HEK293 (cell line): ENCODE results near the gene ITIH5.

Experiments used
- CTCF ChIA-PET: fragments of 350-600 bp; formaldehyde crosslinking; extraction: SDS; loops from one replicate; lab custom pipeline; 2021; ENCODE audit warnings: antibody characterized with exemption; lab: Yijun Ruan, JAX
- POLR2A ChIA-PET: fragments of 300-600 bp; formaldehyde crosslinking; extraction: SDS; loops from one replicate; lab custom pipeline; 2020; ENCODE audit warnings: antibody characterized with exemption, inconsistent platforms; lab: Yijun Ruan, JAX
- H3K27ac ChIP-seq: fragments of 200-500 bp; sonication (Bioruptor generic); 2 replicates; pipeline ENCODE4 v1.5.1; 2014; ENCODE audit warnings: low read depth, low read length, control low read depth, inconsistent platforms; ENCODE audit errors: extremely low read depth
- H3K36me3 ChIP-seq, 2 experiments: fragments of 200-500 bp in 1 of 2; sonication (Bioruptor generic) in 1 of 2; 1 replicate in 1 of 2; 2 replicates in 1 of 2; pipeline ENCODE4 v1.5.1; 2014 to 2017; ENCODE audit warnings: inconsistent platforms in 2 of 2, low read length in 2 of 2; ENCODE audit not compliant: control insufficient read depth in 2 of 2, insufficient read depth in 1 of 2
- H3K4me1 ChIP-seq: fragments of 200-500 bp; sonication (Bioruptor generic); 2 replicates; pipeline ENCODE4 v1.5.1; 2014; ENCODE audit warnings: mild to moderate bottlenecking, low read length, inconsistent platforms; ENCODE audit not compliant: control insufficient read depth, insufficient read depth
- H3K4me3 ChIP-seq: 2 replicates; pipeline ENCODE4 v1.5.1; 2011; ENCODE audit warnings: low read depth, mild to moderate bottlenecking, control low read depth, low read length, moderate library complexity
- H3K9me3 ChIP-seq: fragments of 200-500 bp; sonication (Bioruptor generic); 2 replicates; pipeline ENCODE4 v1.5.1; 2014; ENCODE audit warnings: low read depth, low read length, inconsistent platforms; ENCODE audit not compliant: control insufficient read depth, insufficient read depth
- GFI1B ChIP-seq: fragments of 450-650 bp; formaldehyde crosslinking; IDR thresholded peaks from 2 replicates; pipeline ENCODE4 v1.5.1; 2016; ENCODE audit warnings: missing biosample characterization, missing genetic modification characterization
- KLF9 ChIP-seq: fragments of 450-650 bp; formaldehyde crosslinking; IDR thresholded peaks from 2 replicates; pipeline ENCODE4 v1.5.1; 2016; ENCODE audit warnings: missing biosample characterization, missing genetic modification characterization, low read depth
- MYNN ChIP-seq: fragments of 450-650 bp; formaldehyde crosslinking; IDR thresholded peaks from 2 replicates; pipeline ENCODE4 v1.5.1; 2016; ENCODE audit warnings: missing biosample characterization, missing genetic modification characterization, borderline replicate concordance
- OSR2 ChIP-seq: fragments of 450-650 bp; formaldehyde crosslinking; IDR thresholded peaks from 2 replicates; pipeline ENCODE4 v1.5.1; 2016; ENCODE audit warnings: missing biosample characterization, missing genetic modification characterization
- SP7 ChIP-seq: fragments of 450-650 bp; formaldehyde crosslinking; IDR thresholded peaks from 2 replicates; pipeline ENCODE4 v1.5.1; 2016; ENCODE audit warnings: missing biosample characterization, missing genetic modification characterization
- TCF7L2 ChIP-seq: IDR thresholded peaks from 2 replicates; pipeline ENCODE4 v1.6.1; 2011; ENCODE audit warnings: low read depth, mild to moderate bottlenecking, inconsistent platforms, low read length, moderate library complexity, borderline replicate concordance
- TRIM28 ChIP-seq: IDR thresholded peaks from 2 replicates; pipeline ENCODE4 v1.6.1; 2011; ENCODE audit warnings: low read length, control low read depth, borderline replicate concordance
- YY2 ChIP-seq: fragments of 450-650 bp; formaldehyde crosslinking; IDR thresholded peaks from 2 replicates; pipeline ENCODE4 v1.5.1; 2016; ENCODE audit warnings: missing biosample characterization, missing genetic modification characterization
- ZBTB11 ChIP-seq: fragments of 450-650 bp; formaldehyde crosslinking; conservative IDR thresholded peaks from 2 replicates; pipeline ENCODE4 v1.5.1; 2016; ENCODE audit warnings: low read depth, missing biosample characterization, missing genetic modification characterization
- ZIC2 ChIP-seq: fragments of 450-650 bp; formaldehyde crosslinking; IDR thresholded peaks from 2 replicates; pipeline ENCODE4 v1.5.1; 2016; ENCODE audit warnings: missing biosample characterization, missing genetic modification characterization
- ZNF10 ChIP-seq: fragments of 450-650 bp; formaldehyde crosslinking; IDR thresholded peaks from 2 replicates; pipeline ENCODE4 v1.5.1; 2017; ENCODE audit warnings: missing biosample characterization, missing genetic modification characterization
- ZNF169 ChIP-seq: fragments of 450-650 bp; formaldehyde crosslinking; IDR thresholded peaks from 2 replicates; pipeline ENCODE4 v1.5.1; 2016; ENCODE audit warnings: missing biosample characterization, missing genetic modification characterization
- ZNF223 ChIP-seq: fragments of 450-650 bp; formaldehyde crosslinking; IDR thresholded peaks from 2 replicates; pipeline ENCODE4 v1.5.1; 2016; ENCODE audit warnings: missing biosample characterization, missing genetic modification characterization
- ZNF24 ChIP-seq: fragments of 450-650 bp; formaldehyde crosslinking; IDR thresholded peaks from 2 replicates; pipeline ENCODE4 v1.5.1; 2016; ENCODE audit warnings: missing biosample characterization, missing genetic modification characterization
- ZNF335 ChIP-seq: fragments of 450-650 bp; formaldehyde crosslinking; conservative IDR thresholded peaks from 2 replicates; pipeline ENCODE4 v1.5.1; 2016; ENCODE audit warnings: missing biosample characterization, missing genetic modification characterization
- ZNF366 ChIP-seq: fragments of 450-650 bp; formaldehyde crosslinking; conservative IDR thresholded peaks from 2 replicates; pipeline ENCODE4 v1.5.1; 2016; ENCODE audit warnings: missing biosample characterization, missing genetic modification characterization
- ZNF37A ChIP-seq: fragments of 450-650 bp; IDR thresholded peaks from 2 replicates; pipeline ENCODE4 v1.5.1; 2018; ENCODE audit warnings: missing biosample characterization, missing genetic modification characterization
- ZNF416 ChIP-seq: fragments of 450-650 bp; formaldehyde crosslinking; IDR thresholded peaks from 2 replicates; pipeline ENCODE4 v1.5.1; 2016; ENCODE audit warnings: missing biosample characterization, missing genetic modification characterization
- ZNF521 ChIP-seq: fragments of 450-650 bp; formaldehyde crosslinking; IDR thresholded peaks from 2 replicates; pipeline ENCODE4 v1.5.1; 2017; ENCODE audit warnings: missing biosample characterization, mild to moderate bottlenecking, missing genetic modification characterization
- ZNF529 ChIP-seq: fragments of 450-650 bp; formaldehyde crosslinking; IDR thresholded peaks from 2 replicates; pipeline ENCODE4 v1.5.1; 2017; ENCODE audit warnings: missing genetic modification characterization, missing biosample characterization; ENCODE audit not compliant: insufficient replicate concordance
- ZNF610 ChIP-seq: fragments of 450-650 bp; formaldehyde crosslinking; IDR thresholded peaks from 2 replicates; pipeline ENCODE4 v1.5.1; 2016; ENCODE audit warnings: missing biosample characterization, missing genetic modification characterization, borderline replicate concordance
- ZNF624 ChIP-seq: fragments of 450-650 bp; formaldehyde crosslinking; IDR thresholded peaks from 2 replicates; pipeline ENCODE4 v1.5.1; 2017; ENCODE audit warnings: missing biosample characterization, missing genetic modification characterization
- ZNF626 ChIP-seq: fragments of 450-650 bp; sonication (Bioruptor Pico); formaldehyde crosslinking; IDR thresholded peaks from 2 replicates; pipeline ENCODE4 v1.5.1; 2018; ENCODE audit warnings: missing biosample characterization, missing genetic modification characterization, inconsistent platforms
- ZNF76 ChIP-seq: fragments of 450-650 bp; formaldehyde crosslinking; IDR thresholded peaks from 2 replicates; pipeline ENCODE4; 2016; ENCODE audit warnings: low read depth, missing biosample characterization, missing genetic modification characterization, borderline replicate concordance
- ZNF843 ChIP-seq: fragments of 450-650 bp; formaldehyde crosslinking; IDR thresholded peaks from 2 replicates; pipeline ENCODE4 v1.5.1; 2016; ENCODE audit warnings: missing biosample characterization, missing genetic modification characterization
- TF ChIP-seq, protein P1 (sequence below): fragments of 450-650 bp; formaldehyde crosslinking; IDR thresholded peaks from 2 replicates; pipeline ENCODE4 v1.5.1; 2016; ENCODE audit warnings: missing biosample characterization, missing genetic modification characterization
- TF ChIP-seq, protein P2 (sequence below): fragments of 450-650 bp; IDR thresholded peaks from 2 replicates; pipeline ENCODE4 v1.5.1; 2018; ENCODE audit warnings: missing biosample characterization, missing genetic modification characterization

ITIH5 gene

GRCh38 chr10:7525314-7526016 is 141.3 kb downstream of the ITIH5 start (continued):
- TF ChIP-seq KLF9 (tag by site-specific recombination) (no peak), ZNF521 (no peak), GFI1B (tag by site-specific recombination) (no peak), ZNF10 (tag by site-specific recombination) (0 out of 2 replicates have a peak, but pooled peaks have one; percentile 19), ZNF223 (tag by site-specific recombination) (no peak), TCF7L2 (no peak), ZBTB11 (no peak), ZNF624 (tag by site-specific recombination) (no peak), ZNF626 (tag by site-specific recombination) (0 out of 2 replicates have a peak, but pooled peaks have one; percentile 35), ZNF76 (tag by site-specific recombination) (no peak)

DNA sequence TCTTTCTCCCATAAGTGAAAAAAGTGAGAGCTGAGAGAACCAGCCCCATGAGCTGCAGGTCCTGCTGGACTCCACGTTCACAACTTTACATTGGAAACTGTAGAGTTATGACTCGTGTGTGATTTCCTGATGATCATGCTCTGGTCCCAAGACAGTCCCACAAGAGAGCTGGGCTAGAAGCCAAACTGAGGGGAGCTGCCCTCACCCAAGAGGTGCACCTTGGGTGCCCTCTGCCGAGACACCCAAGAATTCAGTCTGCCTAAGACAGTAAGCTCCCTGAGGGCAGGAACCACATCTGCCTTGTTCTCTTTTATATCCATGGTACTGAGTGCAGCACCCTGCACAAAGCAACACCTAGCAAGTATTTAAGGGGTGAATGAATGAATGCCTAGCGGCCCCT is 143.1 kb downstream of the ITIH5 start:
- Histone ChIP-seq H3K9me3 (no peaks in the 10 kb centered on the region), H3K27ac (no peak overlapping the region), H3K4me1 (no peaks in the 10 kb centered on the region), H3K4me3 (no peak overlapping the region), H3K36me3 (no peaks in the 10 kb centered on the region)
- ChIA-PET POLR2A (no interaction called here), CTCF (interaction anchor here (0.7 to 3.1 kb wide), 6 partner anchors 10 to 163 kb away, joined by 3 to 91 read pairs (median 3); no protein-coding TSS in a partner anchor)
- TF ChIP-seq TRIM28 = peak; percentile 41; the same call in 1 of the 2 replicates
- TF ChIP-seq ZIC2 (tag by site-specific recombination) = no peak

DNA sequence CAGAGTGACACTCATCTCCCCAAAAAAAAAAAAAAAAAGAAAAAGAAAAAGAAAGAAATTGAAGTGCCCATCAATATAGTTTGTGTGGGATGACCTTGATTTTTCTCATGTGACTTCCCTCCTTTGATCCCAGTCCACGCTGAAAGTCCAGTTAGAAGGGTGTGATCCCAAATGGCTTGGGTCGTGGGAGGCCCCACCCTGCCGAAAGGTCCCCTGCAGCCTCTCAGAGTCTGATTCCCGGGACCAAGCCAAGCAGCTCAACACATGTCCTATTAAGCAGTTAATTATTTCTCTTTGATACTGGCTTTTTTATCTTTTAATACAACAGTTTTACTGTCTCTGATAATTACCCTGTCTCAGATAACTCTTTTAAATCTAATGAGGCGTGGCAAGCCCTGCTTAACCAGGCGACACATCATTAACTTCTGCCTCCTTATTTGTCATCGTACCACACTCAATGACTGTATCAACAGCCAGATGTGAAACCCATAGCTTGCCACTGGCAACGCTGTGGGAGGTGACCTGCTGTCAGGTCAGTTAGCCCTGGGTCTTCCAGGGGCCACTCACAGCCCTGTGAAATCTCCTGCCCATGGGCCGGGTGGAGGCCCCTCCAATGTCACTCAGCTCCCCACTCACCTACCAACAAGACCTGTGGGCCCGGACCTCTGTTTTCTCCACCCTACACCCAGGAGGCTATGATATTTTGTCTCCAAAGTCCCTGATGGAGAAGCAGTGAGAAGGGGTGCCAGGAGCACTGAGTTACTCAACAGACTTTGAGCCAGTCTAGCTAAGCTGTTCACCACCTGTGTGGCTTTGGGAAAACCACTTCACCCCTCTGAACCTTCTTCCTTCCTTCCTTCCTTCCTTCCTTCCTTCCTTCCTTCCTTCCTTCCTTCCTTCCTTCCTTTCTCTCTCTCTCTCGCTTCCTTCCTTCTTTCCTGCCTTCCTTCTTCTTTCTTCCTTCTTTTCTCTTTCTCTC is 146.0 kb downstream of the ITIH5 start:
- CTCF ChIA-PET = interaction anchor here (0.6 to 0.9 kb wide), 5 partner anchors 165 to 902 kb away, joined by 3 to 4 read pairs (median 4); no protein-coding TSS in a partner anchor
- Histone ChIP-seq H3K27ac (no peak overlapping the region), H3K9me3 (no peaks in the 10 kb centered on the region), H3K4me1 (no peaks in the 10 kb centered on the region), H3K4me3 (no peak overlapping the region), H3K36me3 (no peaks in the 10 kb centered on the region)
- POLR2A ChIA-PET = interaction anchor here (0.6 kb wide), 1 partner anchor 100 kb away, joined by 5 read pairs; no protein-coding TSS in a partner anchor
- peak; percentile 33; the same call in 1 of the 2 replicates for TF ChIP-seq TCF7L2
- no peak for TF ChIP-seq ZNF529
- TF ChIP-seq ZNF610 (tag by site-specific recombination) = no peak
- TF ChIP-seq ZNF169 (tag by site-specific recombination) = no peak
- no peak for TF ChIP-seq MYNN (tag by site-specific recombination)
- peak; percentile 77 for TF ChIP-seq ZNF366 (tag by site-specific recombination)
- TF ChIP-seq ZNF843 (tag by site-specific recombination) = no peak
- TF ChIP-seq OSR2 (tag by site-specific recombination) = peak; percentile 92
- no peak for TF ChIP-seq ZNF335 (tag by site-specific recombination)
- TF ChIP-seq YY2 (tag by site-specific recombination) = no peak
- TF ChIP-seq ZNF24 (tag by site-specific recombination) = no peak
- TF ChIP-seq ZNF37A = no peak
- TF ChIP-seq, protein P1, sequence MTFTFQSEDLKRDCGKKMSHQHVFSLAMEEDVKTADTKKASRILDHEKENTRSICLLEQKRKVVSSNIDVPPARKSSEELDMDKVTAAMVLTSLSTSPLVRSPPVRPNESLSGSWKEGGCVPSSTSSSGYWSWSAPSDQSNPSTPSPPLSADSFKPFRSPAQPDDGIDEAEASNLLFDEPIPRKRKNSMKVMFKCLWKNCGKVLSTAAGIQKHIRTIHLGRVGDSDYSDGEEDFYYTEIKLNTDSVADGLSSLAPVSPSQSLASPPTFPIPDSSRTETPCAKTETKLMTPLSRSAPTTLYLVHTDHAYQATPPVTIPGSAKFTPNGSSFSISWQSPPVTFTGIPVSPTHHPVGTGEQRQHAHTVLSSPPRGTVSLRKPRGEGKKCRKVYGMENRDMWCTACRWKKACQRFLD (tag by site-specific recombination) = no peak
- TF ChIP-seq, protein P2, sequence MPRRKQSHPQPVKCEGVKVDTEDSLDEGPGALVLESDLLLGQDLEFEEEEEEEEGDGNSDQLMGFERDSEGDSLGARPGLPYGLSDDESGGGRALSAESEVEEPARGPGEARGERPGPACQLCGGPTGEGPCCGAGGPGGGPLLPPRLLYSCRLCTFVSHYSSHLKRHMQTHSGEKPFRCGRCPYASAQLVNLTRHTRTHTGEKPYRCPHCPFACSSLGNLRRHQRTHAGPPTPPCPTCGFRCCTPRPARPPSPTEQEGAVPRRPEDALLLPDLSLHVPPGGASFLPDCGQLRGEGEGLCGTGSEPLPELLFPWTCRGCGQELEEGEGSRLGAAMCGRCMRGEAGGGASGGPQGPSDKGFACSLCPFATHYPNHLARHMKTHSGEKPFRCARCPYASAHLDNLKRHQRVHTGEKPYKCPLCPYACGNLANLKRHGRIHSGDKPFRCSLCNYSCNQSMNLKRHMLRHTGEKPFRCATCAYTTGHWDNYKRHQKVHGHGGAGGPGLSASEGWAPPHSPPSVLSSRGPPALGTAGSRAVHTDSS = no peak
- 0 out of 2 replicates have a peak, but pooled peaks have one; percentile 31 for TF ChIP-seq SP7 (tag by site-specific recombination)
- no peak for TF ChIP-seq ZNF416 (tag by site-specific recombination)
